MCF 10A (cell line): ENCODE measurements around the gene GPC5. TPM values are rescaled to one million over a fixed set of nuclear protein-coding genes. Genes with fewer than 3 reads are reported as not detected.

Experiments used
- BruUV-seq: library from RNA; stranded (reverse); fragments of 400-500 nt; replicated peaks from 2 replicates; lab custom pipeline; 2021; lab: Mats Ljungman, UMichigan
- CTCF ChIA-PET: fragments of 300-600 bp; sonication (Branson Sonifier 250); formaldehyde crosslinking; extraction: SDS; loops from one replicate; lab custom pipeline; 2021; ENCODE audit warnings: antibody characterized with exemption, inconsistent platforms; lab: Yijun Ruan, JAX
- POLR2A ChIA-PET: fragments of 300-600, 350-650 bp; sonication (Branson Sonifier 250); formaldehyde crosslinking; extraction: SDS; loops from one replicate; lab custom pipeline; 2020; ENCODE audit warnings: antibody characterized with exemption, inconsistent platforms; lab: Yijun Ruan, JAX
- DNase-seq: peaks from one replicate; pipeline ENCODE4 v3.0.0-alpha.2; 2018; ENCODE audit not compliant: unreplicated experiment
- H3K27ac Mint-ChIP-seq: one replicate; pipeline ENCODE4 v1.8.0; 2022; ENCODE audit warnings: mild to moderate bottlenecking, low read depth, mixed read lengths; ENCODE audit not compliant: unreplicated experiment
- H3K27me3 Mint-ChIP-seq: one replicate; pipeline ENCODE4 v1.8.0; 2022; ENCODE audit warnings: mixed read lengths; ENCODE audit not compliant: insufficient read depth, unreplicated experiment
- H3K36me3 Mint-ChIP-seq: one replicate; pipeline ENCODE4 v1.8.0; 2022; ENCODE audit warnings: mild to moderate bottlenecking, moderate library complexity, mixed read lengths; ENCODE audit not compliant: insufficient read depth, unreplicated experiment
- H3K4me1 Mint-ChIP-seq: one replicate; pipeline ENCODE4 v1.8.0; 2022; ENCODE audit warnings: mixed read lengths; ENCODE audit not compliant: insufficient read depth, unreplicated experiment
- H3K4me3 Mint-ChIP-seq: one replicate; pipeline ENCODE4 v1.8.0; 2022; ENCODE audit warnings: mild to moderate bottlenecking, moderate library complexity, mixed read lengths; ENCODE audit not compliant: unreplicated experiment
- H3K9me3 Mint-ChIP-seq: one replicate; pipeline ENCODE4 v1.8.0; 2022; ENCODE audit warnings: mixed read lengths; ENCODE audit not compliant: unreplicated experiment
- CTCF ChIP-seq: fragments of 200-600 bp; IDR thresholded peaks from one replicate; pipeline ENCODE4 v1.8.0; 2022; ENCODE audit warnings: antibody characterized with exemption, mild to moderate bottlenecking; ENCODE audit not compliant: unreplicated experiment
- intact Hi-C: fragments of 100-400 bp; cut with micrococcal nuclease; formaldehyde crosslinking; loops from 2 replicates; pipeline ENCODE4 v1.14.1; 2022
- total RNA-seq: library from RNA; stranded (reverse); gene quantifications from 2 replicates; pipeline ENCODE4 v1.2.3, GENCODE V29; 2022

The GPC5 gene
- total RNA-seq, 1 experiment from 2014 or later: not detected

DNA sequence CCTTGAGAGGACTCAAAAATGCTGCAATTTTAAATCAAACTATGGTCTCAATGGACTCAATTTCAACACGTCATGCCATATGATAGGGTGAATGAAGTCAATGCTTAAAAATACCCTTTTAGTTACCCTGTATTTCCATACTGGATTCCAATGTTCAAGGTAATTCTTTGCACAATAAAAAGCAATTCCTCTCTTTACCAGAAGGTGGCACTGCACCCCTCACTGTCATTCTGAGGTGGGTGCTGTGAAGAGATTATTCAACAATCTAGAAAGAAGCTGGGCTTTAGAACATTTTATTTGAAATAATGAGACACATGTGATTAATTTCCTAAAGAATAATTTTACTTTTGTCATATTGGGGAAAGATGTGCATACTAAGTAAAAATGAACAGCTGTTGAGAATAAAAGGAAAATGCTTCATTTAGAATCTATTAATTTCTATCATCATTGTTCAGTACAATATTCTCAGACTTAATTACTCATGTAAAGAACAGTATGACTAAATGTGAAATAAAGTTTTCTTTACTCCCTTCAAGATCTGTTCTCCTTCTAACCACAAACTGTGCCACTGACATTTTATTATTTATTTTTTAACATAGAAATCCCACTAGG, 789.1 kb downstream of the GPC5 start:
- intact Hi-C loops: loop anchor here (1.0 to 10.0 kb wide), 5 partner anchors 168 to 1037 kb away; partner anchors contain the start of gene GPC6
- DNase-seq: peak; percentile 66
- POLR2A ChIA-PET: no interaction called here
- no TSS peak for BruUV-seq
- peak; percentile 79 for TF ChIP-seq CTCF
- no peaks in the 10 kb centered on the region for H3K4me1 Mint-ChIP-seq
- H3K4me3 Mint-ChIP-seq: no peak overlapping the region
- H3K27me3 Mint-ChIP-seq: no peaks in the 10 kb centered on the region
- no peak overlapping the region for H3K27ac Mint-ChIP-seq
- peaks cover 16% of the 10 kb centered on the region for H3K9me3 Mint-ChIP-seq
- CTCF ChIA-PET: interaction anchor here (0.6 to 1.6 kb wide), 16 partner anchors 9 to 792 kb away, joined by 3 to 11 read pairs (median 3); no protein-coding TSS in a partner anchor
- no peaks in the 10 kb centered on the region for H3K36me3 Mint-ChIP-seq

DNA sequence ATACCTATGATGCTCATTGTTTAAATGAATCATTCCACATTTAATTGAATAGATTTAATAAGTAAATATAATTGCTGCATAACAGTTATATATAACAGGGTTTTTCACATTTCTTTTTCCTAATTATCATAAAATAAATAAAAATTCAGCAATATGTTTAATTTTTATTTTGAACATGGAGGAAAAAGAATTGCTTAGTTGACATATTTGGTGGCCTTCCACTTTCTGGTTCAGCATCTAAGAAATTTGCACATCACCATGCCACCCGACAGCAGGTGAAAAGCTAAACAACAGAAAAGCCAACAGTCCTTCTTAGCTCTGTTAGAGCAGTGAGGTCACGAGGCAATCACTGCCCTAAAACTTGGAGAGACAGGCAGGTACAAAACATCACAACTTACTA, 790.2 kb downstream of the GPC5 start:
- ChIA-PET POLR2A (interaction anchor here (0.7 kb wide), 1 partner anchor 319 kb away, joined by 3 read pairs; no protein-coding TSS in a partner anchor), CTCF (interaction anchor here (0.6 to 1.2 kb wide), 4 partner anchors 14 to 779 kb away, joined by 3 to 4 read pairs (median 3); no protein-coding TSS in a partner anchor)
- H3K9me3 Mint-ChIP-seq: peaks cover 16% of the 10 kb centered on the region
- H3K27ac Mint-ChIP-seq: no peak overlapping the region
- H3K36me3 Mint-ChIP-seq: no peaks in the 10 kb centered on the region
- no peak for TF ChIP-seq CTCF
- H3K27me3 Mint-ChIP-seq: no peaks in the 10 kb centered on the region
- DNase-seq: no peak
- BruUV-seq: no TSS peak
- no peaks in the 10 kb centered on the region for H3K4me1 Mint-ChIP-seq
- intact Hi-C loops: loop anchor here (5.0 to 10.0 kb wide), 3 partner anchors 524 to 1036 kb away; partner anchors contain the start of gene GPC6
- no peak overlapping the region for H3K4me3 Mint-ChIP-seq

DNA sequence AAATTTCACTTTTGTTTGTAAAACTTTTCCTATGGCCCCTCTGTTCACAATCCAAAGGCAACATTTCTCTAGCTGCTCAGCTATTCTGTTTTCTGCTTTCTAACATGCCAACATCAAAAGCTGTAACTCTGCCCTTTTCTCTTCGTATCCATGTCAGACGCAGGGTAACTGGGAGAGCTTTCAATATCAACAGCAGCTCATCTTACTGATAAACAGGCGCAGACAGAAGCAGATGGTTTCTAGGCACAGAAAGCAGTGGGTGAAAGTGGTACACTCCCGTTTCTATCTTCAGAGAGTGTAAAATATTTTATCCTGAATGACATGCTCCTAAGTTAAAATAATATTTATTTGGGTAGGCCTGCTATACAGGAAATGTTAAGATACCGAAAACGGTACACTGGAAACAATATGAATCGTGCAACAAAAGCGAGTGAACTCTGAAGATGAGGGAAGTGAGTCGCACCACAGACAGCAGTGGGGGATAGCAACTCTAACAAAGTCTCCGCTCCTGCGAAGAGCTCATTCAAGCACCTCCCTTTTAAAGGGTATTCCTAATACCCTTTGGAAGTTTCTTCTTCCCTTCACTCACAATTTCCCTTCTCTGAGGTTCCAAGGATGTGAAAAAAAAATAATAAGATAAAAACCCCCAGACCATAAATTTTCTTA, 798.3 kb downstream of the GPC5 start:
- H3K27ac Mint-ChIP-seq: no peak overlapping the region
- no peaks in the 10 kb centered on the region for H3K27me3 Mint-ChIP-seq

More for the DNA sequence above, 798.3 kb downstream of the GPC5 start:
- intact Hi-C loops: no loop called here
- H3K4me3 Mint-ChIP-seq: no peak overlapping the region
- no peak for DNase-seq
- POLR2A ChIA-PET: no interaction called here
- CTCF ChIA-PET: interaction anchor here (0.6 to 1.8 kb wide), 3 partner anchors 9 to 21 kb away, joined by 3 to 11 read pairs (median 3); no protein-coding TSS in a partner anchor
- no TSS peak for BruUV-seq
- no peaks in the 10 kb centered on the region for H3K9me3 Mint-ChIP-seq
- H3K4me1 Mint-ChIP-seq: no peaks in the 10 kb centered on the region
- no peaks in the 10 kb centered on the region for H3K36me3 Mint-ChIP-seq
- TF ChIP-seq CTCF: no peak
